ACHN (cell line): Measurements from ENCODE around the gene CLDN18.

ENCODE experiments used
- DNase-seq: peaks from one replicate; pipeline ENCODE4 v3.0.0-alpha.2; 2015
- in situ Hi-C: cut with HindIII; loops from 2 replicates; pipeline ENCODE4 v1.10.0; 2017; ENCODE audit warnings: low sequenced_read_pairs, low pct_ligation_motif_present, low pct_unique_long_range_greater_than_20kb

CLDN18 gene

DNA sequence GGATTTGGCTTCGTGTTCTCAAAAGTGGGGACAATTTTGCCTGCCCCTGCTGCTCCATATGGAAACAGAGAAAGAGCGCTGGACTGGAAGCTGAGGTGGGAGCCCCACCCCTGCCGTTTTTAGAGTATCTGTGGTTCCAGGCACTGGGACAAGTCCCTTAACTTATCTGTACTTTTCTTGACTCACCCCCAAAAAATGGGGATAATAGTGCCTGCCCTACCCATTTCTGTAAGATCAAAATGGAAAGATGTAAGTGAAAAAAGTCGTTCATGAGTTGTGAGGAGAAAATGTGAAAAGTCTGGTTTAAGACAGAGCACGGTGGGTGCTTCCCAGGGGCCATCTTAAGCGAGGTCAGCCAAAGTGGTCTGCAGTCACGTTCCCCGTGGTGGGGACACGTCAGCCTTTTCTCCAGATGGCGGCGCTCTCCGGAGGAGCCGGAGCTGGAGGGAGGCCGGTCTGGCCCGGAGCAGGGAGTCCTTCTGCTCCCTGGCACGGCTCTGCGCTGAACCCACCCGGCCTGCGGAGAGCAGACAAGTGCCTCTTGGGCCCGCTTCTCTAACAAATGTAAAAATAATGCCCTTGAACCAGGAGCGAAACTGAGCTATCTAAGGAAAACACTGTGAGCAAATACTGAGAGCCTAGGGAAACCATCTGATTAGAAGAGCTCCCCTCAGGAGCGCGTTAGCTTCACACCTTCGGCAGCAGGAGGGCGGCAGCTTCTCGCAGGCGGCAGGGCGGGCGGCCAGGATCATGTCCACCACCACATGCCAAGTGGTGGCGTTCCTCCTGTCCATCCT lies at the start of gene CLDN18:
Gene CLDN18 (plus strand): TSS at position 690 of the 797 bp plus-strand sequence. CDS start 61 bp downstream, at position 751.
- DNase-seq: no peak
- in situ Hi-C loops: no loop called here

DNA sequence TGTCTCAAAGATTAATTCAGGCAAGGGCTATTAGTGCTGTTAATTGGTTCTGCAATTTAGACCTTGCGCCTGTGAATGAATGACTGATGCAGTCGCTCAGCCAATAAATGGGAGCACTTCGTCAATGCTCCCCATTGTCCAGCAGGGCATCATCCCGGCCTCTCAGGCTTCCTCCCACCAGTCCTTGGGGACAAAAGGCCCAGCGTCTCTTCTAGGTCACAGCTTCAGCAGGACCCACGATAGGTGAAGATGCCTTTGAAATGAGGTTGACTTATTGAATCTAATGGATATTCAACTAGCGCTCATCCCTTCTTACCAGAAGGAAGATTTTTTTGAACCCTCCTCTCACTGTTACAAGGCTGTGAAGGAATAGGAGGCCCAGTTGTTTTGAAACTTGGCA lies 47.7 kb upstream of the CLDN18 start:
- in situ Hi-C loops: no loop called here
- DNase-seq: no peak

DNA sequence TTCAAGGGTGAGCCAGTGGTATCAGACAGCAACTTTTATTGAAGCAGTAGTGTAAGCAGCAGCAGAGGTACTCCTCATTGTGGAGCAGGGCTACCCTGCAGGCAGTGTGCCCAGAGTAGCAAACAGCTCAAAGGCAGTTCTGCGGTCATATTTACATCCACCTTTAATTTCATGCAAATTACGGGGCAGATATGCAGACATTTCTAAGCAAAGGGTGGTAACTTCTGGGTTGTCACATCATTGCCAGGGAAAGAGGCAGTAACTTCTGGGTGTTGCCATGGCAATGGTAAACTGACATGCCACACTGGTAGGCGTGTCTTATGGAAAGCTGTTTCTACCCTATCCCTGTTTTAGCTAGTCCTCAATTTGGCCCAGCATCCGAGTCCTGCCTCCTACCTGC lies 46.5 kb upstream of the CLDN18 start:
- in situ Hi-C loops: no loop called here
- no peak for DNase-seq

GRCh38 chr3:137970914-137971831 lies 38.8 kb upstream of the CLDN18 start:
- in situ Hi-C loops: no loop called here
- peak; percentile 63 for DNase-seq

DNA sequence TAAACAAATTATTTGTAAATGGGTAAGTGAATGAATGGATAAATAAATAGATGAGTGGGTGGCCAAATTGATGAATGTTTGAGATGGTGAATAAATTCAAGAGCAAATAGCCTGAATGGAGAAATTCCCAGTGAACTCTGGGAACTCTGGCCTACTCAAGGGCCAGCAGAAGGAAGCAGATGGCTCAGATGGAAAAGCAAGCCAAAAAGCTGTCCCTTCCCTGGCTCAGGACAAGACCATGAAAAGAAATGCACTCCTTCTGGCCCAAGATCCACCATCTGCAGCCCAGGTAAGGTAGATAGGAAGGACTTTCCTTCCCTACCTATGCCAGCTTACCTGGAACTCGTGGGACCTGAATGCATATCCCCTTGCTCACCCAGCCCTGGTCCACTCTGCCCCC lies 37.6 kb upstream of the CLDN18 start:
- DNase-seq: no peak
- in situ Hi-C loops: no loop called here

DNA sequence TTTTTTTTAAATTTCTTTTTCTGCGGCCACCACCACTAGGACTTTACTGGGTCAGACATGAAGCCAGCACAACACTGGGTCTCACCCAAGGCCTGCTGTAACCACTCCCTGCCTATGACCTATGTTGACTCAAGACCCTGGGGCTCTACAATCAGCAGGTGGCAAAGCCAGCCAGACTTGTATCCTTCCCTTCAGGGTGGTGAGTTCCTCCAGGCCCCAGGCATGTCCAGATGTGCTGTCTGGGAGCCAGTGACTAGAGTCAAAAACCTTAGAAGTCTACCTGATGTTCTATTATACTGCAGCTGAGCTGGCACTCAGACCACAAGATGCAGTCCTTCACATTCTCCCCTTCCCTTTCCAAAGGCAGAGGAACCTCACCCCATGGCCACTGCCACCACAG lies 31.6 kb upstream of the CLDN18 start:
- in situ Hi-C loops: no loop called here
- DNase-seq: no peak

DNA sequence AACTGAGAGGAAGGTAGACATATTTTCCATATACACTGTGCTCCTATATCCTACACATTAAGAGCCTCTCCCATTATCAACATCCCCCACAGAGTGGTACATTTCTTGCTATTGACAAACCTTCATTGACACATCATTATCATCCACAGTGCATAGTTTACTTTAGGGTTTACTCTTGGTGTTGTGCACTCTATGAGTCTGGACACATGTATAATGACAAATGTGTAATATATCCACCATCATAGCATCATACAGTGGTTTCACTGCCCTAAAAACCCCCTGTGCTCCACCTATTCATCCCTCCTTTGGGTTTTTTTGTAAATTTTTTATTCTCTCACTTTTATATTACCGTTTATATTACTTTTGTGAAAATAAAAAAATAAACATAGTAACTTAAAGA lies 22.2 kb upstream of the CLDN18 start:
- no peak for DNase-seq
- in situ Hi-C loops: no loop called here

- DNase-seq: no peak
- in situ Hi-C loops: no loop called here
Observed at GRCh38 chr3:137988152-137988551, 21.8 kb upstream of the CLDN18 start.

DNA sequence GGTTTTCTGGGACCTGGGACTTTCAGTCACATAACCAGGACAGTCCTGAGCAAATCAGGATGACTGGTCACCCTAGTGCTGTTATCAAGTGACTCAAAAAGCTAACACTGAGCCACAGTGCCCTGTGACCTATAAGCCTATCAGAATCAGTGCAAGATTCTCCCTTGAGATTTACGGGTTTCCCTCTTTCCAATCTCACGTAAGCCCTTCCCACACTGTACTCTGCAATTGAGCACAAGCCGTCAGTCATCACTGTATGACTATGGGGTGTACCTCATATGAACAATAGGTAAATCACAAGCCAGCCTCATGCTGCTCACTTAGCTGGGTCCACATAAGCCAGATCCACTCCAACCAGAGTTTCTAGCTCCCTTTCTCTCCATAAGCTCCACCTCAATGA lies 21.0 kb upstream of the CLDN18 start:
- DNase-seq: no peak
- in situ Hi-C loops: no loop called here

DNA sequence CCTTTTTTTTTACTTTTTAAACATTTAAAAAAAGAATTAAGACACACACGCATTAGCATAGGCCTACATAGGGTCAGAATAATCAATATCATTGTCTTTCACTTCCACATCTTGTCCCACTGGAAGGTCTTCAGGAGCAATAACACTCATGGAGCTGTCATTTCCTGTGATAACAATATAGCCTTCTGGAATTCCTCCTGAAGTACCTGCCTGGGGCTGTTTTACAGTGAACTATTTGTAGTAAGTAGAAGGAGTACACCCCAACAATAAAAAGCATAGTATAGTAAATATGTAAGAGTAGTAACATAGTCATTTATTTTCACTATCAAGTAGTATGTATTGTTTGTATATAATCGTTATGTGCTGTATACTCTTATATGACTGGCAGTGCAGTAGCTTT lies 19.5 kb upstream of the CLDN18 start:
- DNase-seq: no peak
- in situ Hi-C loops: no loop called here

DNA sequence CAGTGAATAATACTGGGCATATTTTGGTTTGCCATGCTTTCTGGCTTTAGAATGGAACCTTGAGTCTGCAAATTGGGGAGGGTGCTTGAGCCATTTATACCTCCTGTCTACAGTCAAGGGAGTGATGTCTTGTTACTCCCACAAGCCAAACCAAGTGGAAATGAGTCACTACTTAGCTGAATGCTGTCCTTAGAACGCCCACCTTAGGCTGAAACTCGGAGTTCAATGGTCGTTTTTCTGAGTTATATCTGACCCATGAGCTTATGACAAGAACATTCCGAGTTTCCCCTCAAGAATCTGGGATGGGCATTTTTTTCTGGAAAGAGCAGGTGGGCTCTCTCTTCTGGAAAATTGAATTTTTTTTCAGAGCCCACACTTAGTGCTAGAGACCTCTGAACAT lies 17.4 kb upstream of the CLDN18 start:
- no peak for DNase-seq
- in situ Hi-C loops: no loop called here

DNA sequence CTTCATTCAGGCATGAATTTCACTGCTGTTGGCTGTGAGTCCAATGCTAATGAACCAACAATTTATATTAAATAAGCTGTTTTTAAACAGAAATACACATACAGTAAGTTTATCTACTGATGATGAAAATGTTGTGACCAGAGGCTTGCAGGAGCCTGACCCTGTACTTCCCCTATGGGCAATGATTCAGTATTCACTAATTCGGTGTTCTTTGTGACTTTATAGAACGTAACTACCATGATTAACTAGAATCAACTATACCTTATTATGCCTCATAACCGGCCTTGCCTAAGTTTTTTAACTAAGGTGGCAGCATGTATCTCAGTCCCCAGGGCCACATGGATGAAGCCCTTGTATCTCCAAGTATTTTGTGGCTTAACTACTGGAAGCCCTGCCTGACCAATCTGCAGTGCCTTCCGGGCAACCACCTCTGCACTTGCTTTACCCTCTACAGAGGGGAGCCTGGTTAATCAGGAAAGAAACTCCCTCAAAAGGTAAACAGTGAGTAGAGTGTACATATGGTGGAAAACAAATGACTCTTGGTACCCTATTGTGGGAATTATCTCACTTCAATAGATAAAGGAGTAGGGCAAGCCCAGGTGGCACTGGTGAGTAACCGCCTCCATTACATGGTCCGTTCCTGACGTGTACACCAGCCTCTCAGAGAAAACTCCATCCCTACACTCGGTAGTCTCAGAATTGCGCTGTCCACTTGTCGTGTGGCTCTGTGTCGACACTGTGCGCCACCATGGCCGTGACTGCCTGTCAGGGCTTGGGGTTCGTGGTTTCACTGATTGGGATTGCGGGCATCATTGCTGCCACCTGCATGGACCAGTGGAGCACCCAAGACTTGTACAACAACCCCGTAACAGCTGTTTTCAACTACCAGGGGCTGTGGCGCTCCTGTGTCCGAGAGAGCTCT lies 11.6 kb upstream of the CLDN18 start:
- in situ Hi-C loops: no loop called here
- DNase-seq: no peak

DNA sequence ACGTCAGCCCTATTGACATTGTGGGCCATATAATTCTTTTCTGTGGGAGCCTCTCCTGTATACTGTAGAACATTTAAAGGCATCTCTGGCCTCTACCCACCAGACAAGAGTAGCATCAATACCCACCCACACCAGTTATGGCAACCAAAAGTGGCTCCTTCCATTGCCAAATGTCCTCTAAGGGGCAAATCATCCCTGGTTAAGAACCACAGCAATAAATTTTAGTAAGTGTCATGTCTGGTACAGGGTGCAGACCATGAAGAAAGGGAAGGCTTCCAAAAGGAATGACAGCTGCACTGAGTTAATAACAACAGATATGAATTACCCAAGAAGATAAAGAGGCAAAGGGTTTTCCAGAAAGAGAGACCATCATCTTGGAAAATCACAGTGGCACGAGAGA lies 6.9 kb upstream of the CLDN18 start:
- DNase-seq: no peak
- in situ Hi-C loops: no loop called here

DNA sequence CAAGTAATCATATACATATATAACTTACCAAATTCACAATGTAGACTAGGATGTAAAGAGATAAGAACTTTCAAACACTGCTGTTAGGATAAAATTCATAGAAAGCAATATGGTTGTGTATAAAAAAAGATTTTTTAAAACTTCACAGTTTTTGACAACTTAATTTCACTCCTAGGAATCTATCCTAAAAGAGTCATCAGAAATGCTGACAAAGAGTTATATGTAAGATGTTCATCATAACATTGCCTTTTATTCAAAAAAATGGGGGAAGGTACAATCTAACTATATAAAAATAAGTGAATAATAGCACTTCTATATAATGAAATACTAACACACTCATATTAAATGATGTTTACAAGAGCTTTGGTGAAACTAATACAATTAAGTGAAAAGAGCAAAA lies 4.3 kb upstream of the CLDN18 start:
- in situ Hi-C loops: no loop called here

GRCh38 chr3:138007898-138008297 lies 2.1 kb upstream of the CLDN18 start:
- in situ Hi-C loops: no loop called here
- no peak for DNase-seq

More for the DNA sequence above, 4.3 kb upstream of the CLDN18 start:
- DNase-seq: no peak

GRCh38 chr3:138010273-138010590 lies 267 bp downstream of the CLDN18 start:
- in situ Hi-C loops: no loop called here
- DNase-seq: no peak

DNA sequence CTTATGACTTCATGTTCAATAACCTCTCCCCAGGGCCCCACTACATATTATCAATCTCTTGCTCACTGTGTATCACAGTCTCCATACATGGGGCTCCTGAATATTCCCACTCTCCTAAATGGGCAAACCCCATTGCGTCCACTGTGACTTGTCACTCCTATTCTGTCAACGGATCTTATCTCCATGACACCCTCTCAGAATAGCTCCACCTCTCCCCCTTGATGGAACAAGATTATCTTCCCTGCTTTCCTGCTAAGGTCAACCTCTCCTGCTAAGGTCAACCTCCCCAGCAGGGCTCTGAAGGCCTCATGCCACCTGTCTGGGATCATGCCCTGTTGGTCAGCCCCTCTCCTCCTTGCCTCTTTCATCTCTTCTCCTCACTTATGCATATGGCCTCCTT lies 1.8 kb downstream of the CLDN18 start:
- DNase-seq: no peak
- in situ Hi-C loops: no loop called here

DNA sequence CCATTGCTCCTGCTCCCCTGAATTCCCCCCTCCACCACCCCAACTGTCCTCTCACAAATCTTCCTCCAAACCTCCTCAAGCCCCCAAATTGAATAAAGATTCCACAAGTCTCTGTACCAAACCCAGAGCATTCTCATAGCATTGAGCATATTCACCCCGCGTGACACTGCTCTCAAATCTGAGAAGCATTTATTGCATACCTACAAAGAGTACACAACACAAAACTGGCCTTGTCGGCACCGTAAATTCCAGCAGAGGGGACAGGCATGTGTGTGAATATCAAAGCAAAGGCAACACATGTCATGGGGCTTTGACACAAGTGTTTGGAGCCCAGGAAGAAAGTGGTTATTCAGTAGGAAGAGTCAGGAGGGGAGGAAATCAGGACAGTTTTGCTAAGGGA lies 2.6 kb downstream of the CLDN18 start:
- in situ Hi-C loops: no loop called here
- no peak for DNase-seq

DNA sequence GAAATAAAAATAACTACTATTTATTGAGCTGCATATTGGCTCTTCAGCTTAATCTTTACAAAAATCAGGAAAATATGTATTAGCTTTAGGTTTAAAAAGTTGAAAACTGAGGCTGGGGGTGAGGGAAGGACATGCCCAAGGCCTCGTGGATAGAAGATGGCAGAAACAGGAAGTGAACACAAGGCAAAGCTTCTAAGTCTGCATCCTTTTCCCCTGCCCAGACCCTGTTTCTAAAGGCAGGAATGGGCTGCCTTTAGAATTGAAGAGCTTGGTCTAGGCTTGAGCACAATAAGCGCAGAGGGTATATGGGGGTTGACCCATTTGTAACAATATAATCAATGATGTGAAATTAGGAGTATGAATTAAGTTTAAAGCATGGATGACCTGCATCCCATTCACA lies 6.1 kb downstream of the CLDN18 start:
- DNase-seq: no peak
- in situ Hi-C loops: no loop called here
